ENCODE measurements around the gene ADGRL2.

ADGRL2 gene

GRCh38 chr1:81800695-81801650 lies at the start of gene ADGRL2:
Gene ADGRL2, plus strand, starts transcription at chr1:81800934. Its CDS starts 36,051 bp downstream, at chr1:81836985.
- no peaks in the 10 kb centered on the region for H3K9me3 ChIP-seq (ENCODE audit: control insufficient read depth in 1 of 2, low read length in 2 of 2)
- H3K27me3 ChIP-seq (ENCODE audit: low read depth, low read length): peaks cover 8% of the 10 kb centered on the region
- H3K4me1 ChIP-seq (ENCODE audit: control insufficient read depth in 1 of 2, insufficient read depth in 2 of 2, low read length in 2 of 2): peaks cover 0 to 7% of the 10 kb centered on the region in 2 donors
- H3K27ac ChIP-seq (ENCODE audit: low read length): peak within 1 kb of the TSS; percentile 90
- H3K36me3 ChIP-seq (ENCODE audit: control insufficient read depth in 1 of 2, insufficient read depth in 2 of 2, low read length in 2 of 2): no peaks in the 10 kb centered on the region
- H3K4me3 ChIP-seq (ENCODE audit: low read depth in 1 of 2, low read length in 2 of 2): peak within 1 kb of the TSS; percentile 79 to 96

GRCh38 chr1:81752840-81753239 lies 47.9 kb upstream of the ADGRL2 start:
- H3K27ac ChIP-seq (ENCODE audit: low read length): no peak overlapping the region
- no peaks in the 10 kb centered on the region for H3K27me3 ChIP-seq (ENCODE audit: low read depth, low read length)
- H3K9me3 ChIP-seq (ENCODE audit: control insufficient read depth in 1 of 2, low read length in 2 of 2): no peaks in the 10 kb centered on the region
- H3K4me1 ChIP-seq (ENCODE audit: control insufficient read depth in 1 of 2, insufficient read depth in 2 of 2, low read length in 2 of 2): no peaks in the 10 kb centered on the region
- no peaks in the 10 kb centered on the region for H3K36me3 ChIP-seq (ENCODE audit: control insufficient read depth in 1 of 2, insufficient read depth in 2 of 2, low read length in 2 of 2)
- H3K4me3 ChIP-seq (ENCODE audit: low read depth in 1 of 2, low read length in 2 of 2): no peak overlapping the region

- H3K9me3 ChIP-seq (ENCODE audit: control insufficient read depth in 1 of 2, low read length in 2 of 2): no peaks in the 10 kb centered on the region
- H3K36me3 ChIP-seq (ENCODE audit: control insufficient read depth in 1 of 2, insufficient read depth in 2 of 2, low read length in 2 of 2): no peaks in the 10 kb centered on the region
- no peaks in the 10 kb centered on the region for H3K27me3 ChIP-seq (ENCODE audit: low read depth, low read length)
- H3K4me1 ChIP-seq (ENCODE audit: control insufficient read depth in 1 of 2, insufficient read depth in 2 of 2, low read length in 2 of 2): no peaks in the 10 kb centered on the region
- H3K27ac ChIP-seq (ENCODE audit: low read length): no peak overlapping the region
- H3K4me3 ChIP-seq (ENCODE audit: low read depth in 1 of 2, low read length in 2 of 2): no peak overlapping the region
Observed at GRCh38 chr1:81754424-81754823, 46.3 kb upstream of the ADGRL2 start.

GRCh38 chr1:81756872-81757271 lies 43.9 kb upstream of the ADGRL2 start:
- Histone ChIP-seq H3K36me3 (ENCODE audit: control insufficient read depth in 1 of 2, insufficient read depth in 2 of 2, low read length in 2 of 2) (no peaks in the 10 kb centered on the region), H3K4me1 (ENCODE audit: control insufficient read depth in 1 of 2, insufficient read depth in 2 of 2, low read length in 2 of 2) (no peaks in the 10 kb centered on the region), H3K27me3 (ENCODE audit: low read depth, low read length) (no peaks in the 10 kb centered on the region), H3K27ac (ENCODE audit: low read length) (no peak overlapping the region), H3K4me3 (ENCODE audit: low read depth in 1 of 2, low read length in 2 of 2) (no peak overlapping the region), H3K9me3 (ENCODE audit: control insufficient read depth in 1 of 2, low read length in 2 of 2) (no peaks in the 10 kb centered on the region)

GRCh38 chr1:81757398-81758020 lies 43.2 kb upstream of the ADGRL2 start:
- H3K36me3 ChIP-seq (ENCODE audit: control insufficient read depth in 1 of 2, insufficient read depth in 2 of 2, low read length in 2 of 2): no peaks in the 10 kb centered on the region
- H3K4me1 ChIP-seq (ENCODE audit: control insufficient read depth in 1 of 2, insufficient read depth in 2 of 2, low read length in 2 of 2): no peaks in the 10 kb centered on the region
- H3K27me3 ChIP-seq (ENCODE audit: low read depth, low read length): no peaks in the 10 kb centered on the region
- H3K27ac ChIP-seq (ENCODE audit: low read length): no peak overlapping the region
- H3K4me3 ChIP-seq (ENCODE audit: low read depth in 1 of 2, low read length in 2 of 2): no peak overlapping the region
- no peaks in the 10 kb centered on the region for H3K9me3 ChIP-seq (ENCODE audit: control insufficient read depth in 1 of 2, low read length in 2 of 2)

GRCh38 chr1:81758181-81758580 lies 42.6 kb upstream of the ADGRL2 start:
- H3K27me3 ChIP-seq (ENCODE audit: low read depth, low read length): no peaks in the 10 kb centered on the region
- H3K27ac ChIP-seq (ENCODE audit: low read length): no peak overlapping the region
- no peaks in the 10 kb centered on the region for H3K4me1 ChIP-seq (ENCODE audit: control insufficient read depth in 1 of 2, insufficient read depth in 2 of 2, low read length in 2 of 2)
- H3K4me3 ChIP-seq (ENCODE audit: low read depth in 1 of 2, low read length in 2 of 2): no peak overlapping the region
- H3K36me3 ChIP-seq (ENCODE audit: control insufficient read depth in 1 of 2, insufficient read depth in 2 of 2, low read length in 2 of 2): no peaks in the 10 kb centered on the region
- no peaks in the 10 kb centered on the region for H3K9me3 ChIP-seq (ENCODE audit: control insufficient read depth in 1 of 2, low read length in 2 of 2)

- Histone ChIP-seq H3K36me3 (ENCODE audit: control insufficient read depth in 1 of 2, insufficient read depth in 2 of 2, low read length in 2 of 2) (no peaks in the 10 kb centered on the region), H3K4me1 (ENCODE audit: control insufficient read depth in 1 of 2, insufficient read depth in 2 of 2, low read length in 2 of 2) (no peaks in the 10 kb centered on the region), H3K27me3 (ENCODE audit: low read depth, low read length) (no peaks in the 10 kb centered on the region), H3K4me3 (ENCODE audit: low read depth in 1 of 2, low read length in 2 of 2) (no peak overlapping the region), H3K27ac (ENCODE audit: low read length) (no peak overlapping the region), H3K9me3 (ENCODE audit: control insufficient read depth in 1 of 2, low read length in 2 of 2) (no peaks in the 10 kb centered on the region)
Observed at GRCh38 chr1:81760477-81761097, 40.1 kb upstream of the ADGRL2 start.

- no peaks in the 10 kb centered on the region for H3K36me3 ChIP-seq (ENCODE audit: control insufficient read depth in 1 of 2, insufficient read depth in 2 of 2, low read length in 2 of 2)
- H3K4me1 ChIP-seq (ENCODE audit: control insufficient read depth in 1 of 2, insufficient read depth in 2 of 2, low read length in 2 of 2): no peaks in the 10 kb centered on the region
- H3K27me3 ChIP-seq (ENCODE audit: low read depth, low read length): no peaks in the 10 kb centered on the region
- H3K27ac ChIP-seq (ENCODE audit: low read length): no peak overlapping the region
- H3K4me3 ChIP-seq (ENCODE audit: low read depth in 1 of 2, low read length in 2 of 2): no peak overlapping the region
- no peaks in the 10 kb centered on the region for H3K9me3 ChIP-seq (ENCODE audit: control insufficient read depth in 1 of 2, low read length in 2 of 2)
Observed at GRCh38 chr1:81775510-81775909, 25.2 kb upstream of the ADGRL2 start.

GRCh38 chr1:81780705-81781454 lies 19.9 kb upstream of the ADGRL2 start:
- H3K4me3 ChIP-seq (ENCODE audit: low read depth in 1 of 2, low read length in 2 of 2): no peak overlapping the region
- H3K9me3 ChIP-seq (ENCODE audit: control insufficient read depth in 1 of 2, low read length in 2 of 2): no peaks in the 10 kb centered on the region
- no peaks in the 10 kb centered on the region for H3K27me3 ChIP-seq (ENCODE audit: low read depth, low read length)
- H3K4me1 ChIP-seq (ENCODE audit: control insufficient read depth in 1 of 2, insufficient read depth in 2 of 2, low read length in 2 of 2): no peaks in the 10 kb centered on the region
- no peak overlapping the region for H3K27ac ChIP-seq (ENCODE audit: low read length)
- H3K36me3 ChIP-seq (ENCODE audit: control insufficient read depth in 1 of 2, insufficient read depth in 2 of 2, low read length in 2 of 2): no peaks in the 10 kb centered on the region

GRCh38 chr1:81781749-81782148 lies 19.0 kb upstream of the ADGRL2 start:
- no peaks in the 10 kb centered on the region for H3K4me1 ChIP-seq (ENCODE audit: control insufficient read depth in 1 of 2, insufficient read depth in 2 of 2, low read length in 2 of 2)

GRCh38 chr1:81792184-81792583 lies 8.6 kb upstream of the ADGRL2 start:
- H3K27me3 ChIP-seq (ENCODE audit: low read depth, low read length): no peaks in the 10 kb centered on the region
- H3K36me3 ChIP-seq (ENCODE audit: control insufficient read depth in 1 of 2, insufficient read depth in 2 of 2, low read length in 2 of 2): no peaks in the 10 kb centered on the region
- H3K27ac ChIP-seq (ENCODE audit: low read length): no peak overlapping the region
- H3K4me3 ChIP-seq (ENCODE audit: low read depth in 1 of 2, low read length in 2 of 2): no peak overlapping the region
- H3K4me1 ChIP-seq (ENCODE audit: control insufficient read depth in 1 of 2, insufficient read depth in 2 of 2, low read length in 2 of 2): no peaks in the 10 kb centered on the region
- no peaks in the 10 kb centered on the region for H3K9me3 ChIP-seq (ENCODE audit: control insufficient read depth in 1 of 2, low read length in 2 of 2)

More at GRCh38 chr1:81781749-81782148, 19.0 kb upstream of the ADGRL2 start:
- no peaks in the 10 kb centered on the region for H3K9me3 ChIP-seq (ENCODE audit: control insufficient read depth in 1 of 2, low read length in 2 of 2)
- no peak overlapping the region for H3K4me3 ChIP-seq (ENCODE audit: low read depth in 1 of 2, low read length in 2 of 2)
- no peak overlapping the region for H3K27ac ChIP-seq (ENCODE audit: low read length)
- no peaks in the 10 kb centered on the region for H3K27me3 ChIP-seq (ENCODE audit: low read depth, low read length)
- H3K36me3 ChIP-seq (ENCODE audit: control insufficient read depth in 1 of 2, insufficient read depth in 2 of 2, low read length in 2 of 2): no peaks in the 10 kb centered on the region
